ENCODE measurements around the gene MAP4K4.
"Not testable (repeated sequence)": the region's sequence is repeated elsewhere in the genome, so short reads cannot be mapped to it uniquely, and the experiment has no call there.

- TF ChIP-seq POLR2A, CTCF (IDR thresholded peaks at IDR 0.05): not testable (repeated sequence)
Observed at GRCh38 chr2:101935764-101936163, 238.3 kb downstream of the MAP4K4 start.

Data from lower leg skin (tissue), 3 donors.